NCI-H446 (cell line): ENCODE measurements around the gene CAMSAP2.
"Not testable (repeated sequence)": the region's sequence is repeated elsewhere in the genome, so short reads cannot be mapped to it uniquely, and the experiment has no call there.

ENCODE experiments used
- DNase-seq, 2 experiments: peaks; one replicate each; lab custom pipeline; 2025; lab: John Stamatoyannopoulos, UW

The CAMSAP2 gene

DNA sequence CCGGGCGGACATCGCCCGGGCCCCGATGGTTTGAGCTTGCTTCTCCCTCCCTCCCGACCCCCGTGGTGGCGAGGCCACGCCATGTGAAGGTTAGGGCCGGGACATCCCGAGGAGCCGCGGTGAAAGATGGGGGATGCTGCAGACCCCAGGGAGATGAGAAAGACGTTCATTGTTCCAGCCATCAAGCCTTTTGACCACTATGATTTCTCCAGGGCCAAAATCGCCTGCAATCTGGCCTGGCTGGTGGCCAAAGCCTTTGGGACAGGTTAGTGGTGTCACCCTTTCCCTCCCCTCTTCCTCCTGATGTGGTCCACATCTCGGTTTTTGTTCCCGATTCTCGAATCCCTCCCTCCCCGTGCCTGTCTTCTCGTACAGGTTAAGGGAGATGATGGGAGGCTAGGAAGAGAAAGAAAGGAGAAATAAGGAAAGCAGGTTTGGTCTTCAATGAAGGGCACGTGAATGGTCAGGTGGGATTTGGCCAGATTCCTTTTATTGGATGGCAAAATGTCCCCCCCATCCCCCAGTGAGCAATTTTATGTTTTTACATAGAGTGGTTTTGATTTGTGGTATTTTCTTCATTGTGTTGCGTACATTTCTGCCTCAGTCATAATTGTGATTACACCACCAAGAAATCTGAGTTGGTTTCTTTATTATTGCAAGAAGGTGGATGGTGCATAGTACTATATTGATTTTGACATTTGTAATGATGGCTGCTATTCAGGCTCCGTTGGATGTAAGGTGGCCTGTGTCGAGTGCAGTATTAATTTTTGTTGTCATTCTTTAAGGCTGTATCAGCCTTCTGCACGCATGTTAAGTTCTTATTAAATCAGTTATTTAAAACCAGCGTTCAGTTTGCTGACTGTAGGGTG, 1.2 kb downstream of the CAMSAP2 start:
- DNase-seq, result no peak

DNA sequence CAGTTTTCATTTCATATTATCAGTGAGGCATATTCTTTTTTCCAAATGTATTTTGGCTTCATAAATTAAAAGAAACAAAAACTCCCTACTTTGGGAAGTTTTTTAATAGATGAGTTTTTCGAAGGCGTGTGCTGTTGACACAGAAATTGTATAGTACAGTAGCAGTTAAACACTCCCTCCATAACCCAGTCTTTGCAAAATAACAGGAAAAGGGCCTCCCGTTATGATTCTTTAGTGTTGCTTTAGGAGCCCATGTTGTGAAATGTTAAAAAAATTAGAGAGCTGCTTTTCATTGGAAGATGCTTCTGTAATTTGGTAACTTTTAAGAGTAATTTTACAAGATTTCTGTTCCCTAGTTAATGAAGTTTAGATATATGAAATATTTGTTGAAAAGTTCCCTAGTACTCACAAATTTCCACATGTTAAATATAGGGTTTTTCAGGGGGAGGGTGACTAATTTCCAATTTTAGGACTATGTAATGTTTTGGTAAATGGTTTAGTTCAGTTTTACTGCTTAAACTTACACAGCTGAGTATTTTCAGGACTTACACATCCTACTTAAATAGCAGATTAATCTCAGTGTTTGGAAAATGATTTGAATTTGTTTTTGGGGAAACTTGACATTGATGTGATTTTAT, 2.0 kb downstream of the CAMSAP2 start:
- DNase-seq, result no peak

- no peak for DNase-seq
Observed at GRCh38 chr1:200741551-200742207, 3.0 kb downstream of the CAMSAP2 start.

DNA sequence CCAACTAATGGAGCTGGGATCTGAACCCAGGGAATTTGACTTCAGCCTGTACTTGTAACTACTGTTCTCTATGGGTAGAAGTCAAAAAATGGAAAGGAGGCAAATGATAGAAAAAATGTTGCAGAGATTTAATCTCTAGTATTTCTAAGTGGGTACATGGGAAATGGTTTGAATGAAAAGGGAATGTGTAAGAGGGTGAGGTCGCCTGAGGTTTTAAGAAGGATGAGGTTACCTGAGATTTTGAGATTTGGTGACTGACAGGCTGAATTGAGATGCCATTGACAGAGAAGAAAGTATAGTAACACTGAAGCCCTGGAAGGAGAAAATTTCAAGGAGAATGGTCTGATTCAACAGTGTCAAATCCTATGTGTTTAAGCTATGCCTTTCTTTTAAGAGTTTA, 5.5 kb downstream of the CAMSAP2 start:
- no peak for DNase-seq

DNA sequence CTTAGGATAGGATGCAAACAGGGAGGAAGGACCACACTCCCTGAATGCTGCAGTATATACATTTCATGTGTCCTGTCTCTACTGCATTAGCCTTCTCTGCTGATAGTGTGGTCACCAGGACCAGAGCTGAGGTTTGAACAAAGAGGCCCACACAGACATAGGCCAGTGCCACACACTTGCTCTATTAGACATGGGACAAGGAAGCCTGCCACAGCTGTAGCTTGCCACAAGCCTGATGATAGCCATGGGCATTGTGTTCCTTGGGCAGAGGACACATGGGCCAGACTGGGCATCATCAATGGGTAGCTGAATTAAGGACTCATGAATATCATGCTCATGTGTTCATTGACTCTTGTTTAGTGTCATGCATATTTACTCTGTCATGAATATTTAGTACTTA, 10.4 kb downstream of the CAMSAP2 start:
- no peak for DNase-seq

DNA sequence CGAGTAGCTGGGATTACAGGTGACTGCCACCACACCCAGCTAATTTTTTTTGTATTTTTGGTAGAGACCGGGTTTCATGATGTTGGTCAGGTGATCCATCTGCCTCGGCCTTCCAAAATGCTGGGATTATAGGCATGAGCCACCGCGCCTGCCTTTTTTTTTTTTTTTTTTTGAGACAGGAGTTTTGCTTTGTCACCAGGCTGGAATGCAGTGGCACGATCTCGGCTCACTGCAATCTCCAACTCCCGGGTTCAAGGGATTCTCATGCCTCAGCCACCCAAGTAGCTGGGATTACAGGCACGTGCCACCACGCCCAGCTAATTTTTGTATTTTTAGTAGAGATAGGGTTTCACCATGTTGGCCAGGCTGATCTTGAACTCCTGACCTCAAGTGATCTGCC, 12.1 kb downstream of the CAMSAP2 start:
- DNase-seq, result not testable (repeated sequence)

DNA sequence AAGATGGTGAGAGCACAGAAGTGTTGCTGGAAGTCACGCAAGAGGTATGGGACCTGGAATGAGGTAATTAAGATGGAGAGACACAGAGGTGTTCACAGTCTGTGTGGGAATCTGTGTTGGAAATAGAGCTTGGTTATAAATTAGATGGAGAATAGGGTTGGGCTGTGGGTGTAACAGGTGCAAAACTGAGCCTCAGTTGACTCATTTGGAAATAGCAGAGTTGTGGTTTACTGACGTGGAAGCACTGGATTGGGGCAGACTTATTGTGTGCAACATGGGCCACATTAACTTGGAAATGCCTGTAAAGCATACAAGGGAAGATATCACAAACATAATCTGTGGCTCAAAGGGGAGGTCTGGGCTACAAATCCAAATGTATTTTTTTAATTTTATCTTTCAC, 13.0 kb downstream of the CAMSAP2 start:
- no peak for DNase-seq

DNA sequence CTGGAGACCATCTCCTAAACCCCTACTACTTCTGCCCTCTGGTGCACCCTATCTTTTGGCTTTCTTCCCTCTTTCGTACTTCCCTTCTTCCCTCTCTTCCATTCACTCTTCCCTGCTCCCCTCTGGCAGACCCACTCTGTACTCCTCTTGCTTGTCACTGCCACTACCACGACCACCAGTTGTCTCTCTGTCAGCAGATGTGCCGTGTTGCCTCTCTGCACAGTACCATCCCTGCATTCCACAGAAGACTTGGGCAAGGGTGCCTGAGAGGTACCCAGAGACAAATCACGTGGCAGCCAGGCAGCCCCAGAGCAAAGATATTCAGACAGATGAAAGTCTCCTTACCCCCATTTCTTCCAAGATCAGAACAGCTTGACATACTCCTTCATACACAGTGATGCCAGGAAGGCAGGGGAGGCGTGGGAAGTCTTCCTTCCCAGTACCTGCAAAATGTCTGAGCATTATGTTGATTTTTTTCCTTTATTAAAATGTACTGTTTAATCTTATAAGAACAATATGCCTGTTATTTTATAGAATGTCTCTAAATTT, 15.0 kb downstream of the CAMSAP2 start:
- no peak for DNase-seq

DNA sequence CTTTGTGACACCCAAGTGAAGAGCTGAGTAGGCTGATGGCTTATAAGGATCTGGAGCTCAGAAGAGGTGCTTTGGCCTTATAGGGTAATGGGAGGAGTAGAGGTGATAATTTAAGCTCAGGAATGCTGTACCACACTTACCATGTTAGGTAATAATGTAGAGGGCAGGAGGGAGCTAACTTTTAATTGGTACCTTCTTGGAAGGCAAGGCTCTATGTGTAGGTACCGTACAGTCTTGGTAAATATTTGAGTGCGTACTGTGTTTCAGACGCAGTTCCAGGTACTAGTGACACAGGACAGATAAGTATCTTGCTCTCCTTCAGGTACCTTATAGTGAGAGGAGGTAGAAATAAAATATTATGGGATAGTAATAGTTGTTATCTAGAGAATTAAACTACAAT, 16.8 kb downstream of the CAMSAP2 start:
- no peak for DNase-seq

DNA sequence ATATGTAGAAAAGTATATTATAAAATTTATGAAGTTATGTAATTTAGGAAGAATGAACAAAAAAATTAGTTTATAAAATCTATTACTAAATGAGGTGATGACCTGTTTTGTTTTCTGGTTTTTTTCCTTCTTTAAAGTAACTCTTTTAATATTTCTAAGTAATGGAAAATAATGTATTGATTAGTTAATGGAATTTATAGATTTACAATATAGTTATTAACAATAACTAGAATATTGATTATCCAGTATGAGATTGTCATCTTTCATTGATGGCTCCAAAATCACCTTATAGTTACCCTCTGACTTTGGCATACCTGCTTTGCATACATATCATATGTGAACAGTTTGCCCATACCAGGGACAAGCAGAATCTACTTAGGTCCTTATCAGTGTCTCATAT, 23.4 kb downstream of the CAMSAP2 start:
- DNase-seq, result no peak

- no peak for DNase-seq
Observed at GRCh38 chr1:200767321-200767720, 28.6 kb downstream of the CAMSAP2 start.

DNA sequence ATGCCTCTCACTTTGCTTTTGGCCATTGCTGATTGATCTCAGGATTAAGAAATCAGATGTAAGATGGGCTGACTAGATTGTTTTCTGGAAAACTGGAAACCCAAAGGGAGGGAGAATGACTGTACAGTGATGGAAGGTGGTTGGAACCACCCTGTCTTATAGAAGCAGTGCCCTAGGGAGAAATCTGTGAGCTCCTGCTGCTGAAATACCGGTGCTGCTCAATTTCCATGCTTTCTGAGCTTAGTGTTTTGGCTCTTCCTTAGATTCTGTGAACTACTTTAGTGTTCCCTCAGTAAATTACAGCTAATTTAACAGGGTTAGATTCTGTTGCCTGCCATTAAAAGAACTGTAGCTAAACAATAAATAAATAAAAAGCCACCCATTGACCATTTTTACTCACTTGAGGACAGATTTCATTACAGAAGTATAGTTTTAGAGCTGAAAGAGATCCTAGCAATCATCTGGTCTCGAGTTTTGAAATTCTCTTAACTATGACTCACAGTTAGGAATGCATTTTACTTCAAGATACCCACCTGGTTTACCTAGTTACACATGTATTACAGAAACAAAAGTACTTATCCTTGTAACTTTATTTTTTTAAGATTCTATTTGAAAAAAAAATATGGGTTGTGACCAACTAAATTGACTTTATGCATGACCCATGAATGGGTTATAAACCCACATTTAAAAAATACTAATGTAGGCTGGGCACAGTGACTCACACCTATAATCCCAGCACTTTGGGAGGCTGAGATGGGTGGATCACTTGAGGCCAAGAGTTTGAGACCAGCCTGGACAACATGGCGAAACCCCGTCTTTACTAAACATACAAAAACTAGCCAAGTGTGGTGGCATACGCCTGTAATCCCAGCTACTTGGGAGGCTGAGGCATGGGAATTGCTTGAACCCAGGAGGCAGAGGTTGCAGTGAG, 33.2 kb downstream of the CAMSAP2 start:
- DNase-seq, result no peak

- DNase-seq, result no peak
Observed at GRCh38 chr1:200774311-200774710, 35.6 kb downstream of the CAMSAP2 start.

GRCh38 chr1:200774735-200775444, 36.2 kb downstream of the CAMSAP2 start:
- DNase-seq, result no peak

DNA sequence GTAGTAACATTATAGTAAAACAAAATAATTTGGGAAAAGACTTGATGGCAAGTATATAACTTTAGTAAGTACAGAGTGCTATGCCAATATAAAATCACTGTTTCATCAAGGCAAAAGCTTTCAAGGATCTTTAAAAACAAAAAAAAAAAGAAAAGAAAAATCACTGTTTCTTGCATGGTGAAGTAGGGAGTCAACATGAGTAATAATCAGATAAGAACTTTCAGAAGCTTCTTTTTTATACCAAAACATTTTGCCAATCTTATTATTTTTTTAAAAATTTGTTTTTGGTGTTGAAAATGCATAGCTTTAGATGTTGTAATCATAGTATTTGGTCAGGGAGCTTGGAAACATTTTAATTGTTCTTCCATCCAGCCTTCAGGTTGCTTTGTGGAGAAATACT, 37.2 kb downstream of the CAMSAP2 start:
- no peak for DNase-seq

- DNase-seq, result no peak
Observed at GRCh38 chr1:200776949-200777348, 38.3 kb downstream of the CAMSAP2 start.

DNA sequence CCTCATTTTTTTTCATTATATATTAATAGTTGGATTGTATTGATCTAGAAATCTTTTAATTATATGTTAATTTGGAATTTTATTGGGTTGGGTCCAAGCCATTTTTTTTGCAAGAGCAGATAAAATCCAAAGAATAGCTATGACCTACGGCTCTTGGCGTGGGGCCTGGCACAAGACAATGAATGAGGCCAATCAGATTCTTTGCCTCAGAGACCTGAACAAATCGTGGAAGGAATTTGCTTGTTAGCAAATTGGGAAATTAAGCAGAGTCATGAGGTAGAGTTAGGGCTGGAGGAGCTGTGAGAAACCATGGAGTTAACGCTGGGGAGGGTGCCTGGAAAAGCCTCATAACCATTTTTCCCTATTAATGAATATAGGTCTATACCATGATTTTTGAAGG, 40.1 kb downstream of the CAMSAP2 start:
- DNase-seq, result no peak

DNA sequence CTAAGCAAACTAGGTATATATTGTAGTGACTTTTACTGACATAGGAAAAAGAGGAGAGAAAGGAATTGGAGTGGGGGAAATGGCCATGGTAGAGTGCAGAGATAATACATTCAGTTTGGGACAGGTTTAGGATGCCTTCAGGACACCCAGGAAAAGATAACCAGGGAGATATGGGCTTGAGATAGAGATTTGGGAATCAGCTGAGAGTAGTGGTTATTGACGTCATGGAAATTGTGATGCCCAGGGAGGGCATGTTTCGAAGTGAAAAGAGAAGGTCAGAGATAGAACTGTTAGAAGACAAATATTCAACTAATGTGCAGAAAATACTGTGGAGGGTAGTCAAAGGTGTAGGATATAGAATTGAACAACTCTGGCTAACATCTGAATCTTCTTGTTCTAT, 40.6 kb downstream of the CAMSAP2 start:
- no peak for DNase-seq

- peak; percentile 38 to 39 for DNase-seq
Observed at GRCh38 chr1:200780545-200781369, 42.1 kb downstream of the CAMSAP2 start.

DNA sequence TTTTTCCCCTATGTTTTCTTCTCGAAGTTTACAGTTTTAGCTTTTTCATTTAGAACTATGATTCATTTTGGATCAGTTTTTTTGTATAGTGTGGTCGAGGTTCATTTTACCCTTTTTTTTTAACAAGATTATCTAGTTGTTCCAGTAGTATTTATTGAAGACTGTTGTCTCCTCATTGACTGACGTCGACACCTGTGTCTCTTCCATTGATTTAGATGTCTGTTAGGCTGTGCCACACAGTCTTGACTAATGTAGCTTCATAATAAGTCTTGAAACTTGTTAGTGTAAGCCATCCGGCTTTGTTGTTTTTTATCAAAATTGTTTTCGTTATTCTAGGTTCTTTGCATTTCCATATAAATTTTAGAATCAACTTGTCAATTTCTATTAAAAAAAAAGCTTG, 45.2 kb downstream of the CAMSAP2 start:
- DNase-seq, result no peak
